ENCODE results near the gene CCL20. TPM values are rescaled to one million over a fixed set of nuclear protein-coding genes. Genes with fewer than 3 reads are reported as not detected.

CCL20 gene, protein sequence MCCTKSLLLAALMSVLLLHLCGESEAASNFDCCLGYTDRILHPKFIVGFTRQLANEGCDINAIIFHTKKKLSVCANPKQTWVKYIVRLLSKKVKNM
- total RNA-seq = 1.5 and 3.7 TPM in 2 replicates

GRCh38 chr2:227813562-227814353 is at the start of gene CCL20:
Gene CCL20, plus strand, starts transcription at chr2:227813842. Its CDS starts 70 bp downstream, at chr2:227813912.
- H3K4me3 ChIP-seq (ENCODE audit: low read depth, low read length) = peak within 1 kb of the TSS; percentile 1
- H3K27me3 ChIP-seq (ENCODE audit: control insufficient read depth, insufficient read depth, low read length) = no peaks in the 10 kb centered on the region
- no peaks in the 10 kb centered on the region for H3K36me3 ChIP-seq (ENCODE audit: control insufficient read depth, insufficient read depth, low read length)
- DNase-seq (ENCODE audit: low read depth) (peak; percentile 66), FAIRE-seq (no peak)
- TF ChIP-seq CTCF (IDR thresholded peaks at IDR 0.05; ENCODE audit: insufficient read depth, low read length, severe bottlenecking) = no peak

DNA sequence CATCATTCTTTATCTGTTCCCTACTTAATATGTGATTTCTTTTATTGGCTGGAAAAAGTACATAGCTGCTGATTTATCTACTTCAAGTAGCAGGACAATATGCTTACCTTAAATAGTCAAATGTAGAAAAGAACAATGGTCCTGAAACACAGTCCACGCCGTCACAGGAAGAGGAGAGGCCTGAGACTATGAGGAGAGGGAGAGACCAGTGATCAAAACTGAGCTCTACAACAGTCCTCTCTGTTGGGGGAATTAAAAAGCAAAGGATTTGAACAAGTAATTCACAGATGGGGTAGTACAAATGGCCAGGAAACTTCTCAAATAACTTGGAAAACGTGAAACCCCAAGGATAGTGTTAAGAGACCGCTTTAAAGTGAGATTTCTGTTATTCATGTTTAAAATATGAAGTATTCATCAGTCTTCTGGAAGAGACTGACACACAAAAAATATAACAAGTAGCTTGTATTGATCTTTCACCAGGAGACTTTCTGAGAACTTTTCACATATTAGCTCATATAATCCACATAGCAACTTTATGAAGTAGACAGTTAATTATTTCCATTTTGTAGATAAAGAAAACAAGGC is 47.8 kb upstream of the CCL20 start:
- H3K36me3 ChIP-seq (ENCODE audit: control insufficient read depth, insufficient read depth, low read length) = no peaks in the 10 kb centered on the region
- no peak for TF ChIP-seq CTCF (IDR thresholded peaks at IDR 0.05; ENCODE audit: insufficient read depth, low read length, severe bottlenecking)
- H3K27me3 ChIP-seq (ENCODE audit: control insufficient read depth, insufficient read depth, low read length) = no peaks in the 10 kb centered on the region
- H3K4me3 ChIP-seq (ENCODE audit: low read depth, low read length) = no peak overlapping the region
- DNase-seq (ENCODE audit: low read depth) (no peak), FAIRE-seq (no peak)

DNA sequence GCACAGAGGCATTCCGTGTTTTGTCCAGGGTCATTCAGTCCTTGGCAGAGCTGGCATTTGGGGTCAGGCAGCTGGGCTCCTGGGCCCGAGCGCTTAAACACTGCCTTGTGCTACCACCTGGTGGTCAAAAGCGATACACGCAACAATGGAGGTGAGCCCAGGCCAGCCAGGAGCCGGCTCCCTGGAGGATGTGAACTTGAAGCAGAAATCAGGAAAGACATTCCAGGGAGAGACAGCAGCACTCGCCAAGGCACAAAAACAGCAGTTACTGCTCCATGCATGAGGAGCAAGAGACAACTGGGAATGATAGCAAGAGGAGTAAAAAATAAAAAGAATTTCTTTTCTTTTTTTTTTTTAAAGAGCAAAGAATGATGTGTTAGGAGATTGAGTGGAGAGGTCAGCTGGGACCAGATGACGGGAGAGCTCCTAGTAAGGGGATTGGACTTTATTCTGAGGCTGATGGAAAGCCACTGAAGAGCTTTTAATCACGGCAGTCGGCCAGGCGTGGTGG is 47.2 kb upstream of the CCL20 start:
- DNase-seq (ENCODE audit: low read depth) = peak; percentile 62
- peak; percentile 85 for TF ChIP-seq CTCF (IDR thresholded peaks at IDR 0.05; ENCODE audit: insufficient read depth, low read length, severe bottlenecking)
- Histone ChIP-seq H3K4me3 (ENCODE audit: low read depth, low read length) (no peak overlapping the region), H3K36me3 (ENCODE audit: control insufficient read depth, insufficient read depth, low read length) (no peaks in the 10 kb centered on the region), H3K27me3 (ENCODE audit: control insufficient read depth, insufficient read depth, low read length) (no peaks in the 10 kb centered on the region)
- FAIRE-seq = no peak

GRCh38 chr2:227767830-227768229 is 45.8 kb upstream of the CCL20 start:
- DNase-seq (ENCODE audit: low read depth) = no peak
- Histone ChIP-seq H3K4me3 (ENCODE audit: low read depth, low read length) (no peak overlapping the region), H3K27me3 (ENCODE audit: control insufficient read depth, insufficient read depth, low read length) (no peaks in the 10 kb centered on the region), H3K36me3 (ENCODE audit: control insufficient read depth, insufficient read depth, low read length) (no peaks in the 10 kb centered on the region)
- no peak for FAIRE-seq
- TF ChIP-seq CTCF (IDR thresholded peaks at IDR 0.05; ENCODE audit: insufficient read depth, low read length, severe bottlenecking) = no peak

- Histone ChIP-seq H3K36me3 (ENCODE audit: control insufficient read depth, insufficient read depth, low read length) (no peaks in the 10 kb centered on the region), H3K27me3 (ENCODE audit: control insufficient read depth, insufficient read depth, low read length) (no peaks in the 10 kb centered on the region), H3K4me3 (ENCODE audit: low read depth, low read length) (no peak overlapping the region)
- no peak for TF ChIP-seq CTCF (IDR thresholded peaks at IDR 0.05; ENCODE audit: insufficient read depth, low read length, severe bottlenecking)
- FAIRE-seq = no peak
- no peak for DNase-seq (ENCODE audit: low read depth)
These were observed 41.4 kb upstream of the CCL20 start for GRCh38 chr2:227772197-227772661.

Data from bronchial epithelial cell (primary cell).